ENCODE measurements around the gene NRAP.

GRCh38 chr10:113663908-113664307, at the start of gene NRAP:
- TF ChIP-seq CTCF (IDR thresholded peaks at IDR 0.05) (no peak), POLR2AphosphoS5 (IDR thresholded peaks at IDR 0.05) (no peak)
